ENCODE results near the gene CNTN5.

GRCh38 chr11:99742501-99742900, 721.8 kb downstream of the CNTN5 start:
- TF ChIP-seq, protein P1, sequence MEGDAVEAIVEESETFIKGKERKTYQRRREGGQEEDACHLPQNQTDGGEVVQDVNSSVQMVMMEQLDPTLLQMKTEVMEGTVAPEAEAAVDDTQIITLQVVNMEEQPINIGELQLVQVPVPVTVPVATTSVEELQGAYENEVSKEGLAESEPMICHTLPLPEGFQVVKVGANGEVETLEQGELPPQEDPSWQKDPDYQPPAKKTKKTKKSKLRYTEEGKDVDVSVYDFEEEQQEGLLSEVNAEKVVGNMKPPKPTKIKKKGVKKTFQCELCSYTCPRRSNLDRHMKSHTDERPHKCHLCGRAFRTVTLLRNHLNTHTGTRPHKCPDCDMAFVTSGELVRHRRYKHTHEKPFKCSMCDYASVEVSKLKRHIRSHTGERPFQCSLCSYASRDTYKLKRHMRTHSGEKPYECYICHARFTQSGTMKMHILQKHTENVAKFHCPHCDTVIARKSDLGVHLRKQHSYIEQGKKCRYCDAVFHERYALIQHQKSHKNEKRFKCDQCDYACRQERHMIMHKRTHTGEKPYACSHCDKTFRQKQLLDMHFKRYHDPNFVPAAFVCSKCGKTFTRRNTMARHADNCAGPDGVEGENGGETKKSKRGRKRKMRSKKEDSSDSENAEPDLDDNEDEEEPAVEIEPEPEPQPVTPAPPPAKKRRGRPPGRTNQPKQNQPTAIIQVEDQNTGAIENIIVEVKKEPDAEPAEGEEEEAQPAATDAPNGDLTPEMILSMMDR (IDR thresholded peaks at IDR 0.05): no peak
- TF ChIP-seq POLR2A (IDR thresholded peaks at IDR 0.05): no peak
